ENCODE results near the gene ATP1A1. TPM values are rescaled to one million over a fixed set of nuclear protein-coding genes. Genes with fewer than 3 reads are reported as not detected.

The ATP1A1 gene
- total RNA-seq, 1 experiment from 2014 or later, result 286 TPM

DNA sequence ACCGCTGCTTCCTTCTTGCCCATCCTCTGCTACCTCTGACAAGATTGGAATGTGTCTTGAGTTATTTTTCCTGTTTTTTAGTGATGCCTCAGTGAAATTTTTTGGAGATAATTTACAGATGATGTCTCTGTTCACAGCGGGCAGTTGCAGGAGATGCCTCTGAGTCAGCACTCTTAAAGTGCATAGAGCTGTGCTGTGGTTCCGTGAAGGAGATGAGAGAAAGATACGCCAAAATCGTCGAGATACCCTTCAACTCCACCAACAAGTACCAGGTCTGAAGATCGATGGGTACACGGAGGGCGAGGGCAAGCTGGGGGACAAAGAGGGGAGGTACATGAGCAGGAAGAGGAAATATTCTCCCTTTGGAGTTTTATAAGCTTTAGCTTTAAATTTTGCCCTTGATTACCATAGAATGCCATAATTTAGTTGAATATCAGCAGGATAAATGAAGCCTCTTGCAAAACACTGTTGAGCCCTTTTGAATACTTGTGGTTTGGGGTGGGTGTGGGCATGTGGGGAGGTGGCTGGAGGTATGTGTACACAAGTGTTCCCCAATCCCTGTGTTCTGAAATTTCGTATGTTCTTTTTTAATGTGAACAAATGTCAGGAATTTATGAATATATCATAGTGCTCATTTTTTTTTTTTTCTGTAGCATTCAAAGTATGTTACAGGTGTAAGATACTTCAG is 19.8 kb downstream of the ATP1A1 start (continued):
- TF ChIP-seq TEAD1 (CRISPR knock-in tag; IDR thresholded peaks at IDR 0.05), result no peak

DNA sequence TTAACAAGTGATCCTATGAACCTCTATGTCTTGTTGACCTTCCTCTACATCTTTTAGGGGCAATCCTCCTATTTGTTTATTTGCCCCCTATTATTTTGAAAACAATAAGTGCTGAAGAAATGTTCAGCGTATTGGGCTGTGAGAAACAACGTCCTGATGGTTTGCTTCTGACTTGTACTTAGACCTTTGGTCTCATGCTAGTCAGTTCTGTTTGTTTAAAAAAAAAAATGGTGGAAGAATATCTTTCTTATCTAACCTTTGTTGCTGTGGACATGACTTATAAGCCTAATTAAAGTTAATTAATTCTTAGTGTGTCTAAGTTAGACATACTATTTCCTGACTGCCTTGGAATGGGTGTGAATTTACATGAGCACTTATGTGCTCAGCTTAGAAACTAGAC is 20.7 kb downstream of the ATP1A1 start:
- H3K36me3 Mint-ChIP-seq, result peaks cover 96% of the 10 kb centered on the region
- peaks cover 17% of the 10 kb centered on the region for H3K4me1 Mint-ChIP-seq
- DNase-seq (ENCODE audit: low spot score), result no peak
- no peaks in the 10 kb centered on the region for H3K27me3 Mint-ChIP-seq (ENCODE audit: low read depth)
- no peak for ATAC-seq
- H3K9me3 Mint-ChIP-seq, result no peaks in the 10 kb centered on the region
- H3K27ac Mint-ChIP-seq, result no peak overlapping the region
- H3K4me3 Mint-ChIP-seq, result no peak overlapping the region
- CTCF ChIA-PET, result interaction anchor here (0.8 kb wide), 1 partner anchor 91 kb away, joined by 4 read pairs; no protein-coding TSS in a partner anchor
- POLR2A ChIA-PET, result no interaction called here
- no peak for TF ChIP-seq GTF2I (CRISPR knock-in tag; conservative IDR thresholded peaks at IDR 0.05)
- TF ChIP-seq JUN (CRISPR knock-in tag; IDR thresholded peaks at IDR 0.05), result no peak
- TF ChIP-seq FOXK1 (CRISPR knock-in tag; IDR thresholded peaks at IDR 0.05), result no peak
- TF ChIP-seq SP1 (CRISPR knock-in tag; conservative IDR thresholded peaks at IDR 0.05), result no peak
- TF ChIP-seq MYBL2 (CRISPR knock-in tag; IDR thresholded peaks at IDR 0.05), result no peak
- no peak for TF ChIP-seq ZNF263 (CRISPR knock-in tag; IDR thresholded peaks at IDR 0.05; ENCODE audit: low read depth)
- TF ChIP-seq, protein P1, sequence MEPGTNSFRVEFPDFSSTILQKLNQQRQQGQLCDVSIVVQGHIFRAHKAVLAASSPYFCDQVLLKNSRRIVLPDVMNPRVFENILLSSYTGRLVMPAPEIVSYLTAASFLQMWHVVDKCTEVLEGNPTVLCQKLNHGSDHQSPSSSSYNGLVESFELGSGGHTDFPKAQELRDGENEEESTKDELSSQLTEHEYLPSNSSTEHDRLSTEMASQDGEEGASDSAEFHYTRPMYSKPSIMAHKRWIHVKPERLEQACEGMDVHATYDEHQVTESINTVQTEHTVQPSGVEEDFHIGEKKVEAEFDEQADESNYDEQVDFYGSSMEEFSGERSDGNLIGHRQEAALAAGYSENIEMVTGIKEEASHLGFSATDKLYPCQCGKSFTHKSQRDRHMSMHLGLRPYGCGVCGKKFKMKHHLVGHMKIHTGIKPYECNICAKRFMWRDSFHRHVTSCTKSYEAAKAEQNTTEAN (CRISPR knock-in tag; IDR thresholded peaks at IDR 0.05), result no peak
- TF ChIP-seq ZNF121 (CRISPR knock-in tag; IDR thresholded peaks at IDR 0.05), result no peak
- no peak for TF ChIP-seq ZNF317 (CRISPR knock-in tag; IDR thresholded peaks at IDR 0.05; ENCODE audit: borderline replicate concordance, low read depth)
- no peak for TF ChIP-seq NR2C2 (CRISPR knock-in tag; IDR thresholded peaks at IDR 0.05)
- TF ChIP-seq, protein P2, sequence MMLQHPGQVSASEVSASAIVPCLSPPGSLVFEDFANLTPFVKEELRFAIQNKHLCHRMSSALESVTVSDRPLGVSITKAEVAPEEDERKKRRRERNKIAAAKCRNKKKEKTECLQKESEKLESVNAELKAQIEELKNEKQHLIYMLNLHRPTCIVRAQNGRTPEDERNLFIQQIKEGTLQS (CRISPR knock-in tag; conservative IDR thresholded peaks at IDR 0.05), result no peak
- TF ChIP-seq TCF7 (CRISPR knock-in tag; IDR thresholded peaks at IDR 0.05; ENCODE audit: low read depth), result no peak
- no peak for TF ChIP-seq ZNF396 (CRISPR knock-in tag; IDR thresholded peaks at IDR 0.05; ENCODE audit: borderline replicate concordance)
- no peak for TF ChIP-seq ELF4 (CRISPR knock-in tag; IDR thresholded peaks at IDR 0.05; ENCODE audit: low read depth)
- TF ChIP-seq, protein P3, sequence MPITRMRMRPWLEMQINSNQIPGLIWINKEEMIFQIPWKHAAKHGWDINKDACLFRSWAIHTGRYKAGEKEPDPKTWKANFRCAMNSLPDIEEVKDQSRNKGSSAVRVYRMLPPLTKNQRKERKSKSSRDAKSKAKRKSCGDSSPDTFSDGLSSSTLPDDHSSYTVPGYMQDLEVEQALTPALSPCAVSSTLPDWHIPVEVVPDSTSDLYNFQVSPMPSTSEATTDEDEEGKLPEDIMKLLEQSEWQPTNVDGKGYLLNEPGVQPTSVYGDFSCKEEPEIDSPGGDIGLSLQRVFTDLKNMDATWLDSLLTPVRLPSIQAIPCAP (CRISPR knock-in tag; IDR thresholded peaks at IDR 0.05), result no peak
- TF ChIP-seq, protein P4, sequence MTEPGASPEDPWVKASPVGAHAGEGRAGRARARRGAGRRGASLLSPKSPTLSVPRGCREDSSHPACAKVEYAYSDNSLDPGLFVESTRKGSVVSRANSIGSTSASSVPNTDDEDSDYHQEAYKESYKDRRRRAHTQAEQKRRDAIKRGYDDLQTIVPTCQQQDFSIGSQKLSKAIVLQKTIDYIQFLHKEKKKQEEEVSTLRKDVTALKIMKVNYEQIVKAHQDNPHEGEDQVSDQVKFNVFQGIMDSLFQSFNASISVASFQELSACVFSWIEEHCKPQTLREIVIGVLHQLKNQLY (CRISPR knock-in tag; IDR thresholded peaks at IDR 0.05), result no peak
- no peak for TF ChIP-seq TEAD4 (CRISPR knock-in tag; IDR thresholded peaks at IDR 0.05)

DNA sequence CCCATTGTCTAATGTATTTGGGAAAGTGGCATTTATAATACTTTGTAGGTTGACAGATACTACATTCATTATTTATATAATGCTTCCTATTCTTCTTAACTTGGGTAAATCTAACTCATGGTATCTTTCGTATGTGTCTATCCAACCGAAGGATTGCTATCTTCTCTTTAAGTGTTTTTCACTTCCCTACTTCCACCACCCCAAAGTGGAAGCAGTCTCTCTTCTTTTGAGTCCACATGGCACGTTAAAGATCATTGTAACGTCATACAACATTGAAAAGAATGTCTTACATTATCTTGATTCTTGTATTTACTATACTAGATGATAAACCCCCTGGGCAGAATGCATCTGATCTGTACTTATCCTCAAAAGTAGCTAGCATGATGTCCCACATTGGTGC is 21.2 kb downstream of the ATP1A1 start:
- no peak for DNase-seq (ENCODE audit: low spot score)
- no peak overlapping the region for H3K4me3 Mint-ChIP-seq
- no peak overlapping the region for H3K27ac Mint-ChIP-seq
- peaks cover 96% of the 10 kb centered on the region for H3K36me3 Mint-ChIP-seq
- ATAC-seq, result no peak
- no peaks in the 10 kb centered on the region for H3K27me3 Mint-ChIP-seq (ENCODE audit: low read depth)
- H3K4me1 Mint-ChIP-seq, result peaks cover 17% of the 10 kb centered on the region
- POLR2A ChIA-PET, result no interaction called here
- CTCF ChIA-PET, result no interaction called here
- TF ChIP-seq, protein P3 (CRISPR knock-in tag; IDR thresholded peaks at IDR 0.05), result no peak
- TF ChIP-seq, protein P4 (CRISPR knock-in tag; IDR thresholded peaks at IDR 0.05), result no peak
- TF ChIP-seq FOXP1 (CRISPR knock-in tag; IDR thresholded peaks at IDR 0.05; ENCODE audit: borderline replicate concordance) (no peak), ZNF423 (CRISPR knock-in tag; IDR thresholded peaks at IDR 0.05) (no peak), NFE2L1 (CRISPR knock-in tag; IDR thresholded peaks at IDR 0.05) (no peak), TP53 (CRISPR knock-in tag; IDR thresholded peaks at IDR 0.05) (no peak), SMAD3 (CRISPR knock-in tag; IDR thresholded peaks at IDR 0.05; ENCODE audit: borderline replicate concordance) (no peak)
- TF ChIP-seq, protein P5, sequence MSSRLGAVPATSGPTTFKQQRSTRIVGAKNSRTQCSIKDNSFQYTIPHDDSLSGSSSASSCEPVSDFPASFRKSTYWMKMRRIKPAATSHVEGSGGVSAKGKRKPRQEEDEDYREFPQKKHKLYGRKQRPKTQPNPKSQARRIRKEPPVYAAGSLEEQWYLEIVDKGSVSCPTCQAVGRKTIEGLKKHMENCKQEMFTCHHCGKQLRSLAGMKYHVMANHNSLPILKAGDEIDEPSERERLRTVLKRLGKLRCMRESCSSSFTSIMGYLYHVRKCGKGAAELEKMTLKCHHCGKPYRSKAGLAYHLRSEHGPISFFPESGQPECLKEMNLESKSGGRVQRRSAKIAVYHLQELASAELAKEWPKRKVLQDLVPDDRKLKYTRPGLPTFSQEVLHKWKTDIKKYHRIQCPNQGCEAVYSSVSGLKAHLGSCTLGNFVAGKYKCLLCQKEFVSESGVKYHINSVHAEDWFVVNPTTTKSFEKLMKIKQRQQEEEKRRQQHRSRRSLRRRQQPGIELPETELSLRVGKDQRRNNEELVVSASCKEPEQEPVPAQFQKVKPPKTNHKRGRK (CRISPR knock-in tag; IDR thresholded peaks at IDR 0.05; ENCODE audit: borderline replicate concordance), result no peak
- H3K9me3 Mint-ChIP-seq, result no peaks in the 10 kb centered on the region
